GM18951 (cell line): ENCODE results near the gene ROPN1B.
A peak's percentile ranks its signal among the peaks of the same experiment; 100 is the strongest.
"Not testable (repeated sequence)": the region's sequence is repeated elsewhere in the genome, so short reads cannot be mapped to it uniquely, and the experiment has no call there.

ENCODE experiments used
- POLR2A ChIP-seq: IDR thresholded peaks from 4 replicates; pipeline ENCODE4 v1.6.1; 2011; ENCODE audit warnings: mild to moderate bottlenecking; ENCODE audit not compliant: insufficient read length, insufficient read depth; ENCODE audit errors: extremely low read depth
- in situ Hi-C: fragments of 300-500 bp; cut with MboI; formaldehyde crosslinking; loops from one replicate; pipeline ENCODE4 v1.12.0; 2022; ENCODE audit warnings: low sequenced_read_pairs, mixed read lengths, inconsistent platforms; ENCODE audit not compliant: unreplicated experiment

The ROPN1B gene

GRCh38 chr3:125990253-125990970 is 21.4 kb downstream of the ROPN1B start:
- in situ Hi-C loops = no loop called here
- TF ChIP-seq POLR2A = peak; percentile 56

GRCh38 chr3:125996751-125997150 is 27.8 kb downstream of the ROPN1B start:
- in situ Hi-C loops = not testable (repeated sequence)

GRCh38 chr3:126002189-126002588 is 33.2 kb downstream of the ROPN1B start:
- in situ Hi-C loops = no loop called here
- no peak for TF ChIP-seq POLR2A

- in situ Hi-C loops = no loop called here
Observed at GRCh38 chr3:126003447-126004190, 34.6 kb downstream of the ROPN1B start.

GRCh38 chr3:126004217-126004616 is 35.2 kb downstream of the ROPN1B start:
- in situ Hi-C loops = no loop called here

More at GRCh38 chr3:126003447-126004190, 34.6 kb downstream of the ROPN1B start:
- TF ChIP-seq POLR2A = no peak

GRCh38 chr3:126004692-126005091 is 35.7 kb downstream of the ROPN1B start:
- TF ChIP-seq POLR2A = no peak
- in situ Hi-C loops = no loop called here

More at GRCh38 chr3:126004217-126004616, 35.2 kb downstream of the ROPN1B start:
- no peak for TF ChIP-seq POLR2A

- TF ChIP-seq POLR2A = no peak
- in situ Hi-C loops = no loop called here
Observed at GRCh38 chr3:126005951-126006350, 37.0 kb downstream of the ROPN1B start.

- in situ Hi-C loops = no loop called here
- no peak for TF ChIP-seq POLR2A
Observed at GRCh38 chr3:126008219-126008618, 39.2 kb downstream of the ROPN1B start.

GRCh38 chr3:126009181-126009580 is 40.2 kb downstream of the ROPN1B start:
- in situ Hi-C loops = no loop called here
- no peak for TF ChIP-seq POLR2A

- in situ Hi-C loops = no loop called here
- no peak for TF ChIP-seq POLR2A
Observed at GRCh38 chr3:126013751-126014156, 44.8 kb downstream of the ROPN1B start.

GRCh38 chr3:126014252-126014651 is 45.3 kb downstream of the ROPN1B start:
- TF ChIP-seq POLR2A = no peak
- in situ Hi-C loops = no loop called here

- no peak for TF ChIP-seq POLR2A
- in situ Hi-C loops = no loop called here
Observed at GRCh38 chr3:126015075-126015474, 46.1 kb downstream of the ROPN1B start.

- in situ Hi-C loops = no loop called here
- no peak for TF ChIP-seq POLR2A
Observed at GRCh38 chr3:126016616-126017015, 47.6 kb downstream of the ROPN1B start.

GRCh38 chr3:126017362-126017761 is 48.4 kb downstream of the ROPN1B start:
- in situ Hi-C loops = no loop called here
- no peak for TF ChIP-seq POLR2A
